GM12864 (cell line): Measurements from ENCODE around the gene RC3H1.
"Not testable (repeated sequence)": the region's sequence is repeated elsewhere in the genome, so short reads cannot be mapped to it uniquely, and the experiment has no call there.

ENCODE experiments used
- DNase-seq: peaks from one replicate; pipeline ENCODE4 v3.0.0-alpha.2; 2011; ENCODE audit warnings: low read depth
- H3K4me3 ChIP-seq: 2 replicates; pipeline ENCODE4 v1.5.1; 2011; ENCODE audit warnings: mild to moderate bottlenecking, low read depth, low read length, control low read depth
- CTCF ChIP-seq: IDR thresholded peaks from 2 replicates; pipeline ENCODE4 v1.5.1; 2011; ENCODE audit warnings: low read depth, mild to moderate bottlenecking, moderate library complexity, low read length, control low read depth, inconsistent platforms; ENCODE audit errors: missing control alignments

The RC3H1 gene

GRCh38 chr1:173960625-173961024, 61.5 kb downstream of the RC3H1 start:
- no peak for TF ChIP-seq CTCF
- no peak for DNase-seq
- H3K4me3 ChIP-seq = no peak overlapping the region

- no peak overlapping the region for H3K4me3 ChIP-seq
- TF ChIP-seq CTCF = no peak
- no peak for DNase-seq
Measured at GRCh38 chr1:173954179-173954578, 68.0 kb downstream of the RC3H1 start.

- DNase-seq = no peak
- H3K4me3 ChIP-seq = no peak overlapping the region
- TF ChIP-seq CTCF = no peak
Measured at GRCh38 chr1:173948594-173948993, 73.6 kb downstream of the RC3H1 start.

- no peak for TF ChIP-seq CTCF
- no peak overlapping the region for H3K4me3 ChIP-seq
- DNase-seq = no peak
Measured at GRCh38 chr1:173946380-173946921, 75.7 kb downstream of the RC3H1 start.

- no peak for DNase-seq
Measured at GRCh38 chr1:173937062-173937461, 85.1 kb downstream of the RC3H1 start.

GRCh38 chr1:173934440-173934839, 87.7 kb downstream of the RC3H1 start:
- no peak overlapping the region for H3K4me3 ChIP-seq
- TF ChIP-seq CTCF = no peak
- no peak for DNase-seq

More at GRCh38 chr1:173937062-173937461, 85.1 kb downstream of the RC3H1 start:
- H3K4me3 ChIP-seq = no peak overlapping the region
- no peak for TF ChIP-seq CTCF

GRCh38 chr1:173930541-173930940, 91.6 kb downstream of the RC3H1 start:
- not testable (repeated sequence) for DNase-seq, H3K4me3 ChIP-seq
